ENCODE results near the gene USP36. TPM values are rescaled to one million over a fixed set of nuclear protein-coding genes. Genes with fewer than 3 reads are reported as not detected.

Gene USP36
- total and polyA plus RNA-seq, 12 donors, result 13.9 to 69.1 (median 45.5) TPM

- no peaks in the 10 kb centered on the region for H3K27me3 ChIP-seq
- no peaks in the 10 kb centered on the region for H3K9me3 ChIP-seq (replicated peaks in 1 of 3)
- H3K36me3 ChIP-seq (replicated peaks in 1 of 2), result peaks cover 0 to 96% of the 10 kb centered on the region in 2 donors
- TF ChIP-seq CTCF (IDR thresholded peaks at IDR 0.05) (no peak), POLR2A (IDR thresholded peaks at IDR 0.05) (no peak)
- H3K4me3 ChIP-seq, result no peak overlapping the region
- WGBS, 4 donors, result 93 to 99% (median 97%) methylated on average over 2 to 6 of the region's 6 CpGs
- H3K4me1 ChIP-seq (replicated peaks in 1 of 2), result no peaks in the 10 kb centered on the region
- no peak overlapping the region for H3K27ac ChIP-seq
- intact Hi-C loops (cut with DNase I), result no loop called here
- no peak for DNase-seq
These were observed 11.1 kb downstream of the USP36 start for GRCh38 chr17:78829477-78829876.

GRCh38 chr17:78828470-78829185 is 12.0 kb downstream of the USP36 start:
- H3K4me1 ChIP-seq (replicated peaks in 1 of 2), result no peaks in the 10 kb centered on the region
- peak in 1 of 7 donors; percentile 23 for DNase-seq
- no peak for TF ChIP-seq POLR2A (IDR thresholded peaks at IDR 0.05)
- peak in 1 of 6 experiments; percentile 12 for TF ChIP-seq CTCF (IDR thresholded peaks at IDR 0.05)
- intact Hi-C loops (cut with DNase I), result no loop called here
- WGBS, 4 donors, result 90 to 94% (median 91%) methylated on average over 14 of the region's 14 CpGs
- peak overlapping the region in 1 of 5 donors; percentile 84 for H3K27ac ChIP-seq
- no peaks in the 10 kb centered on the region for H3K9me3 ChIP-seq (replicated peaks in 1 of 3)
- H3K4me3 ChIP-seq, result no peak overlapping the region
- no peaks in the 10 kb centered on the region for H3K27me3 ChIP-seq
- peaks cover 0 to 96% of the 10 kb centered on the region in 2 donors for H3K36me3 ChIP-seq (replicated peaks in 1 of 2)

GRCh38 chr17:78826836-78827509 is 13.6 kb downstream of the USP36 start:
- WGBS, 4 donors, result 81 to 84% (median 83%) methylated on average over 20 to 21 of the region's 21 CpGs
- H3K27me3 ChIP-seq, result no peaks in the 10 kb centered on the region
- no peak for TF ChIP-seq CTCF (IDR thresholded peaks at IDR 0.05)
- no peak for TF ChIP-seq POLR2A (IDR thresholded peaks at IDR 0.05)
- no peak overlapping the region for H3K4me3 ChIP-seq
- H3K9me3 ChIP-seq (replicated peaks in 1 of 3), result no peaks in the 10 kb centered on the region
- H3K27ac ChIP-seq, result peak overlapping the region in 2 of 5 donors; percentile 78 to 84
- peaks cover 0 to 94% of the 10 kb centered on the region in 2 donors for H3K36me3 ChIP-seq (replicated peaks in 1 of 2)
- H3K4me1 ChIP-seq (replicated peaks in 1 of 2), result no peaks in the 10 kb centered on the region
- peak in 3 of 7 donors; percentile 44 to 60 (median 48) for DNase-seq
- intact Hi-C loops (cut with DNase I), result no loop called here

- H3K27me3 ChIP-seq, result no peaks in the 10 kb centered on the region
- intact Hi-C loops (cut with DNase I), result no loop called here
- H3K4me1 ChIP-seq (replicated peaks in 1 of 2), result no peaks in the 10 kb centered on the region
- no peak for DNase-seq
- H3K36me3 ChIP-seq (replicated peaks in 1 of 2), result peaks cover 0 to 94% of the 10 kb centered on the region in 2 donors
- H3K9me3 ChIP-seq (replicated peaks in 1 of 3), result no peaks in the 10 kb centered on the region
- H3K27ac ChIP-seq, result peak overlapping the region in 2 of 5 donors; percentile 78 to 84
- TF ChIP-seq POLR2A (IDR thresholded peaks at IDR 0.05) (no peak), CTCF (IDR thresholded peaks at IDR 0.05) (no peak)
- no peak overlapping the region for H3K4me3 ChIP-seq
- WGBS, 4 donors, result 78 to 83% (median 80%) methylated on average over 5 of the region's 5 CpGs
These were observed 14.2 kb downstream of the USP36 start for GRCh38 chr17:78826421-78826820.

Measured in adrenal gland (tissue), 12 donors.